ENCODE measurements around the gene SYT9. TPM values are rescaled to one million over a fixed set of nuclear protein-coding genes. Genes with fewer than 3 reads are reported as not detected.

SYT9 gene
- total and polyA plus RNA-seq, 10 of the 15 experiments (the other 5 are each of a cell fraction or from before 2014, with no cell fraction given), result 0.03 TPM; not detected in 9

DNA sequence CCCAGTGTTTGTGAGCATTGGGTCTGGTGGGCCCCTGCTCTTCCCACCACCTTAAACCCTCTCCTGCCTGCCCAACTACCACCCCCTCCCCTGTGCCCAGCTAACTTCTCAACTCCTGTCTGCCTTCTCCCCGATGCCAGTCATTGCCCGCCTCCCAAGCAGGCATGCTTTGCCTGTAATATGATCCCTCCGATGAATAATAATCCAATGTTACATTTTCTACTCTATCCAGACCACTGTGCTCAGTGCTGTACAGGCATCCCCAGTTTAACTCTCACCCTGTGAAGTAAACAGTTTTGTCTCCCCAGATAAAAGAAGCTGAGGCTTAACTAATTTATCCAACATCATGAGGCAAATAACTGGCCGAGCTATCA lies 198.1 kb downstream of the SYT9 start:
- Histone ChIP-seq H3K4me2 (ENCODE audit: control insufficient read depth, insufficient read depth) (no peak overlapping the region), H3K4me1 (ENCODE audit: control insufficient read depth, insufficient read depth, low read length) (no peaks in the 10 kb centered on the region), H3K36me3 (ENCODE audit: control insufficient read depth in 2 of 2, insufficient read depth in 2 of 2, low read length in 1 of 2) (no peaks in the 10 kb centered on the region), H3K27ac (ENCODE audit: control insufficient read depth, insufficient read depth) (no peak overlapping the region), H3K4me3 (no peak overlapping the region), H3K27me3 (replicated peaks in 1 of 2; ENCODE audit: control insufficient read depth in 2 of 2, insufficient read depth in 2 of 2, low read length in 1 of 2) (no peaks in the 10 kb centered on the region), H3K9me3 (replicated peaks; ENCODE audit: control insufficient read depth, insufficient read depth, low read length) (no peaks in the 10 kb centered on the region), H3K9ac (ENCODE audit: control insufficient read depth, insufficient read depth, low read length) (no peak overlapping the region), H4K20me1 (ENCODE audit: control insufficient read depth, insufficient read depth) (no peaks in the 10 kb centered on the region), H2AFZ (ENCODE audit: control insufficient read depth, low read depth, low read length) (no peak overlapping the region), H3K79me2 (ENCODE audit: control insufficient read depth, insufficient read depth, low read length) (no peaks in the 10 kb centered on the region)
- in situ Hi-C loops (cut with MboI), result no loop called here
- TF ChIP-seq STAT1 (conservative IDR thresholded peaks at IDR 0.05) (no peak), MTA3 (IDR thresholded peaks at IDR 0.05; ENCODE audit: borderline replicate concordance, low read length) (no peak), ESRRA (IDR thresholded peaks at IDR 0.05; ENCODE audit: low read length) (no peak), IRF4 (IDR thresholded peaks at IDR 0.05; ENCODE audit: low read depth, low read length) (no peak), POLR2AphosphoS5 (IDR thresholded peaks at IDR 0.05; ENCODE audit: low read length) (no peak), CREM (IDR thresholded peaks at IDR 0.05; ENCODE audit: low read depth) (no peak), NR2C1 (IDR thresholded peaks at IDR 0.05) (no peak), LARP7 (IDR thresholded peaks at IDR 0.05) (no peak), ZNF24 (IDR thresholded peaks at IDR 0.05) (no peak), HDAC2 (IDR thresholded peaks at IDR 0.05) (no peak), POU2F2 (IDR thresholded peaks at IDR 0.05; ENCODE audit: borderline replicate concordance, low read depth, low read length) (no peak), SRF (IDR thresholded peaks at IDR 0.05; ENCODE audit: low read depth in 2 of 2, low read length in 2 of 2) (no peak), DPF2 (IDR thresholded peaks at IDR 0.05) (no peak)
- TF ChIP-seq, protein P1, sequence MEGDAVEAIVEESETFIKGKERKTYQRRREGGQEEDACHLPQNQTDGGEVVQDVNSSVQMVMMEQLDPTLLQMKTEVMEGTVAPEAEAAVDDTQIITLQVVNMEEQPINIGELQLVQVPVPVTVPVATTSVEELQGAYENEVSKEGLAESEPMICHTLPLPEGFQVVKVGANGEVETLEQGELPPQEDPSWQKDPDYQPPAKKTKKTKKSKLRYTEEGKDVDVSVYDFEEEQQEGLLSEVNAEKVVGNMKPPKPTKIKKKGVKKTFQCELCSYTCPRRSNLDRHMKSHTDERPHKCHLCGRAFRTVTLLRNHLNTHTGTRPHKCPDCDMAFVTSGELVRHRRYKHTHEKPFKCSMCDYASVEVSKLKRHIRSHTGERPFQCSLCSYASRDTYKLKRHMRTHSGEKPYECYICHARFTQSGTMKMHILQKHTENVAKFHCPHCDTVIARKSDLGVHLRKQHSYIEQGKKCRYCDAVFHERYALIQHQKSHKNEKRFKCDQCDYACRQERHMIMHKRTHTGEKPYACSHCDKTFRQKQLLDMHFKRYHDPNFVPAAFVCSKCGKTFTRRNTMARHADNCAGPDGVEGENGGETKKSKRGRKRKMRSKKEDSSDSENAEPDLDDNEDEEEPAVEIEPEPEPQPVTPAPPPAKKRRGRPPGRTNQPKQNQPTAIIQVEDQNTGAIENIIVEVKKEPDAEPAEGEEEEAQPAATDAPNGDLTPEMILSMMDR (IDR thresholded peaks at IDR 0.05 in 2 of 3, conservative IDR thresholded peaks at IDR 0.05 in 1 of 3; ENCODE audit: control insufficient read depth in 2 of 3, extremely low read depth in 1 of 3, insufficient read depth in 1 of 3, low read depth in 3 of 3, low read length in 3 of 3), result no peak
- TF ChIP-seq, protein P2, sequence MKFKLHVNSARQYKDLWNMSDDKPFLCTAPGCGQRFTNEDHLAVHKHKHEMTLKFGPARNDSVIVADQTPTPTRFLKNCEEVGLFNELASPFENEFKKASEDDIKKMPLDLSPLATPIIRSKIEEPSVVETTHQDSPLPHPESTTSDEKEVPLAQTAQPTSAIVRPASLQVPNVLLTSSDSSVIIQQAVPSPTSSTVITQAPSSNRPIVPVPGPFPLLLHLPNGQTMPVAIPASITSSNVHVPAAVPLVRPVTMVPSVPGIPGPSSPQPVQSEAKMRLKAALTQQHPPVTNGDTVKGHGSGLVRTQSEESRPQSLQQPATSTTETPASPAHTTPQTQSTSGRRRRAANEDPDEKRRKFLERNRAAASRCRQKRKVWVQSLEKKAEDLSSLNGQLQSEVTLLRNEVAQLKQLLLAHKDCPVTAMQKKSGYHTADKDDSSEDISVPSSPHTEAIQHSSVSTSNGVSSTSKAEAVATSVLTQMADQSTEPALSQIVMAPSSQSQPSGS (IDR thresholded peaks at IDR 0.05; ENCODE audit: low read length), result no peak
- TF ChIP-seq, protein P3, sequence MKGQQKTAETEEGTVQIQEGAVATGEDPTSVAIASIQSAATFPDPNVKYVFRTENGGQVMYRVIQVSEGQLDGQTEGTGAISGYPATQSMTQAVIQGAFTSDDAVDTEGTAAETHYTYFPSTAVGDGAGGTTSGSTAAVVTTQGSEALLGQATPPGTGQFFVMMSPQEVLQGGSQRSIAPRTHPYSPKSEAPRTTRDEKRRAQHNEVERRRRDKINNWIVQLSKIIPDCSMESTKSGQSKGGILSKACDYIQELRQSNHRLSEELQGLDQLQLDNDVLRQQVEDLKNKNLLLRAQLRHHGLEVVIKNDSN (IDR thresholded peaks at IDR 0.05; ENCODE audit: borderline replicate concordance, extremely low read length, insufficient read depth, low read depth, low read length), result no peak
- TF ChIP-seq, protein P4, sequence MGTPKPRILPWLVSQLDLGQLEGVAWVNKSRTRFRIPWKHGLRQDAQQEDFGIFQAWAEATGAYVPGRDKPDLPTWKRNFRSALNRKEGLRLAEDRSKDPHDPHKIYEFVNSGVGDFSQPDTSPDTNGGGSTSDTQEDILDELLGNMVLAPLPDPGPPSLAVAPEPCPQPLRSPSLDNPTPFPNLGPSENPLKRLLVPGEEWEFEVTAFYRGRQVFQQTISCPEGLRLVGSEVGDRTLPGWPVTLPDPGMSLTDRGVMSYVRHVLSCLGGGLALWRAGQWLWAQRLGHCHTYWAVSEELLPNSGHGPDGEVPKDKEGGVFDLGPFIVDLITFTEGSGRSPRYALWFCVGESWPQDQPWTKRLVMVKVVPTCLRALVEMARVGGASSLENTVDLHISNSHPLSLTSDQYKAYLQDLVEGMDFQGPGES (IDR thresholded peaks at IDR 0.05), result no peak
- TF ChIP-seq, protein P5, sequence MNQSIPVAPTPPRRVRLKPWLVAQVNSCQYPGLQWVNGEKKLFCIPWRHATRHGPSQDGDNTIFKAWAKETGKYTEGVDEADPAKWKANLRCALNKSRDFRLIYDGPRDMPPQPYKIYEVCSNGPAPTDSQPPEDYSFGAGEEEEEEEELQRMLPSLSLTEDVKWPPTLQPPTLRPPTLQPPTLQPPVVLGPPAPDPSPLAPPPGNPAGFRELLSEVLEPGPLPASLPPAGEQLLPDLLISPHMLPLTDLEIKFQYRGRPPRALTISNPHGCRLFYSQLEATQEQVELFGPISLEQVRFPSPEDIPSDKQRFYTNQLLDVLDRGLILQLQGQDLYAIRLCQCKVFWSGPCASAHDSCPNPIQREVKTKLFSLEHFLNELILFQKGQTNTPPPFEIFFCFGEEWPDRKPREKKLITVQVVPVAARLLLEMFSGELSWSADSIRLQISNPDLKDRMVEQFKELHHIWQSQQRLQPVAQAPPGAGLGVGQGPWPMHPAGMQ (IDR thresholded peaks at IDR 0.05; ENCODE audit: borderline replicate concordance), result no peak
- no TSS peak for BruUV-seq (replicated peaks)
- intact Hi-C loops (cut with micrococcal nuclease; ENCODE audit: unreplicated experiment), result no loop called here
- WGBS (ENCODE audit: insufficient coverage, insufficient replicate concordance, low lambda C conversion rate, missing lambda C conversion rate), result 70% methylated on average over 4 of the region's 4 CpGs
- DNase-seq (ENCODE audit: low read depth, low spot score) (no peak), ATAC-seq (no peak), FAIRE-seq (no peak)
- CTCF ChIA-PET, result interaction anchor here (0.8 to 1.7 kb wide), 3 partner anchors 9 to 13 kb away, joined by 3 to 6 read pairs (median 4); no protein-coding TSS in a partner anchor
- POLR2A ChIA-PET, result no interaction called here
- SMC1A ChIA-PET (ENCODE audit: uncharacterized antibody, unreplicated experiment), result interaction anchor here (0.8 to 3.6 kb wide), 8 partner anchors 8 to 216 kb away, joined by 3 to 21 read pairs (median 4); partner anchors contain the start of gene PPFIBP2
- RAD21 ChIA-PET (ENCODE audit: unreplicated experiment), result interaction anchor here (1.4 to 1.6 kb wide), 2 partner anchors 10 to 63 kb away, joined by 3 to 4 read pairs; no protein-coding TSS in a partner anchor

Data from GM12878 (cell line).